GDM1 (cell line): ENCODE measurements around the gene CDH15.

Source experiments
- DNase-seq: peaks from one replicate; lab custom pipeline; 2025; lab: John Stamatoyannopoulos, UW

Gene CDH15, protein sequence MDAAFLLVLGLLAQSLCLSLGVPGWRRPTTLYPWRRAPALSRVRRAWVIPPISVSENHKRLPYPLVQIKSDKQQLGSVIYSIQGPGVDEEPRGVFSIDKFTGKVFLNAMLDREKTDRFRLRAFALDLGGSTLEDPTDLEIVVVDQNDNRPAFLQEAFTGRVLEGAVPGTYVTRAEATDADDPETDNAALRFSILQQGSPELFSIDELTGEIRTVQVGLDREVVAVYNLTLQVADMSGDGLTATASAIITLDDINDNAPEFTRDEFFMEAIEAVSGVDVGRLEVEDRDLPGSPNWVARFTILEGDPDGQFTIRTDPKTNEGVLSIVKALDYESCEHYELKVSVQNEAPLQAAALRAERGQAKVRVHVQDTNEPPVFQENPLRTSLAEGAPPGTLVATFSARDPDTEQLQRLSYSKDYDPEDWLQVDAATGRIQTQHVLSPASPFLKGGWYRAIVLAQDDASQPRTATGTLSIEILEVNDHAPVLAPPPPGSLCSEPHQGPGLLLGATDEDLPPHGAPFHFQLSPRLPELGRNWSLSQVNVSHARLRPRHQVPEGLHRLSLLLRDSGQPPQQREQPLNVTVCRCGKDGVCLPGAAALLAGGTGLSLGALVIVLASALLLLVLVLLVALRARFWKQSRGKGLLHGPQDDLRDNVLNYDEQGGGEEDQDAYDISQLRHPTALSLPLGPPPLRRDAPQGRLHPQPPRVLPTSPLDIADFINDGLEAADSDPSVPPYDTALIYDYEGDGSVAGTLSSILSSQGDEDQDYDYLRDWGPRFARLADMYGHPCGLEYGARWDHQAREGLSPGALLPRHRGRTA

DNA sequence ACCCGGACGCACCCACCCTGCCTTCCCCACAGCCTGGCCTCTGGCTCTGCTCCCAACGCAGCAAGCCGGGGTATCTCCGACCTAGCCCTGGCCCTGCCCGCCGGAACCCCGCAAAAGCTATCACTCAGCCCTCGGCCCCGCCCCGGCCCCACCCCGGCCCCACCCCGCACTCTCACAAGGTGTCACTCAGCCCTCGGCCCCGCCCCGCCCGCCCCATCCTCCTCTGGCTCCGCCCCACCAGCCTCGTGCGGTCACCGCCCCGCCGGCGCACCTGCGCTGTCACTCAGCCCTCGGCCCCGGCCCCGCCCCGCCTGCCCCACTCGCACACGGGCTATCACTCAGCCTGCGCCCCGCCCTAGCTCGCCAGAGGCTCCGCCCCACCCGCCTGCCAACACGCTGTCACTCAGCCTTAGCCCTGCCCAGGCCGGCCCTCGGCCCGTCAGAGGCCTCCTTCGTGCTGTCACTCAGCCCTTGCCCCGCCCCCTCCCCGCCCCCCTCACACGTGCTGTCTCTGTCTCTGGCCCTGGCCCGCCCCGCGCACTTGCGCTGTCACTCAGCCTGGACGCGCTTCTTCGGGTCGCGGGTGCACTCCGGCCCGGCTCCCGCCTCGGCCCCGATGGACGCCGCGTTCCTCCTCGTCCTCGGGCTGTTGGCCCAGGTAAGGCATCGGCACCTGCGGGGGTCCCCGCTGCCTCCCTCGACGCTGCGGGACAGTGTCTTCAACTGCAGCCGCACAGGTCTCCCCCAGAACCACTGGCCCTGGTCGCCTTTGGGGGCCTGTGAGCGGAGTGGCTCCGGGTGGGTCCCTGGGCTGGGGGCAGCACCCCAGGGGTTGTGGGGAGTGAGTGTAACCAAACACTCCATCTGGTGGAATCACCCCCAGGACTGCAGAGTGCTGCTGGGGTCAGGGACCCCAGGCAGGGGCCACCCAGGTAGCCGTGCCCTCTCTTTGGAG, at the start of gene CDH15:
Gene CDH15 (plus strand): TSS at position 533 of the 955 bp plus-strand sequence. CDS start 84 bp downstream, at position 617.
- peak; percentile 94 for DNase-seq

DNA sequence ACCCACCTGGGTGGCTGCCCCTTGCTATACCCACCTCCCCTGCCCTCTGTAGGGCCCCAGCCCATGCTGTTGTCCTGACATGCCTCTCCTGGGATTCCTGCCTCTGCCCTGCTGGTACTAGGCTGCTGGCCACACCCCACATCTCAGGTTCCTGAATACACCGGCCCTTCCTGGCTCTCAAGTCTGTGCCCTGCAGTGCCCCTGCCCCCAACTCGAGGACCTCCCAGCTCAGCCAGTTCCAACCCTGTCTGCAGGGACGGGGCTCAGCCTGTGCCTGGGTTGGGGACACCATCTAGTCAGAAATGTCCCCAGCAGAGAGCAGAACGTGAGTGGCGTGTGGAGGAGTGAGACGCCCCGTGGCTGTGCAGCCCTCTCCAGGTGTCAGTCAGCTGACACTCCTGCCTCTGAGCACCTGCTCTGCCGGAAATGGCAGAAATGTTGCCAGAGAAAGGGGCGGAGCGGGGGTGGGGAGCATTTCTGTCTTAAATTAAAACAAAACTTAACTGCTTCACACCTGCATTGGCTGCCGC, 49.2 kb upstream of the CDH15 start:
- no peak for DNase-seq

DNA sequence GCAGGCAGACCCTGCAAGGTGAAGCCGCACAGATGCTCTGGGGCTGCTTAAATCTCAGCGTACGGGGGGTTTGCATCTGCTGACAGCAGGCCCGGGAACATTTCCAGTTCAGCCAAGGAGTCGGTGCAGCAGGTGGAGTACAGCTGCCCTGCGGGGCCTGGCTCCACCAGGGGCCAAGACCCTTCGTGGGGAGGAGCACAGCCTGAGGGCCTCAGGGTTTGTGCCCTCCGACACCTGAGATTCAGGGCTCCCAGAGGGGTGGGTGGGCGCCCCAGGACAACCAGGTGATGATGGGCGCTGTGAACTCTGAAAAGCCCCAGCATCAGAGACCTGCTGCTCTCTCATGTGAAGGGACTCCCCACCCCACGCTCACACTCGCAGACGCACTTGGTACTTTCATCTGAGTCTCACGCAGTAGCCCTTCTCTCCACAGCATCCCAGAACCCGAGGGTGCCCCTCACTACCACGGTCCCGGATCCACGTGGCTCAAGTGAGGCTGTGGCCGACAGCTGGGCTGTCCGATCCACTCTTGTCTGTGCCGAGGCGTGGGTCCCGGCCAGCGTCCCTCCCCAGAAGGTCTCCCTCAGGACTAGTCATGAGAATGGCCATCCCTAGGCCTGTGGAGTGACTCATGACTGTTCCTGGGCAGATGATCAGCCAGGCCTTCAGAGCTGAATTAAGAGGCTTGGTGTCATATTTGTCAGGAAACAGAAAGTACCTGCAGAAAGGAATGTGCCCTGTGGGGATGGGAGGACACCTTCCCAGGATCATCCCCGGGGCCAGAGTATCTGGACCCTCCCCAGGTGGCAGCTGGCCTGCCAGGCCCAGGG, 48.3 kb upstream of the CDH15 start:
- no peak for DNase-seq

DNA sequence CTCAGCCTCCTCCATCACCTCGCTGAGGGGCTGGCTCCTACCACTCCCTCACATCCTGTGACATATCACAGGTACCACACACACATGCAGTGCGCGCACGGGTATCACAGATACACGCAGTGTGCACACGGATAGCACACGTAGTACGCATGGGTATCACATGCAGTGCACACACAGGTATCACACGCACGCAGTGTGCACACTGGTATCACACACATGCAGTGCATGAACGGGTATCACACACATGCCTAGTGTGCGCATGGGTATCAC, 47.8 kb upstream of the CDH15 start:
- DNase-seq: no peak

DNA sequence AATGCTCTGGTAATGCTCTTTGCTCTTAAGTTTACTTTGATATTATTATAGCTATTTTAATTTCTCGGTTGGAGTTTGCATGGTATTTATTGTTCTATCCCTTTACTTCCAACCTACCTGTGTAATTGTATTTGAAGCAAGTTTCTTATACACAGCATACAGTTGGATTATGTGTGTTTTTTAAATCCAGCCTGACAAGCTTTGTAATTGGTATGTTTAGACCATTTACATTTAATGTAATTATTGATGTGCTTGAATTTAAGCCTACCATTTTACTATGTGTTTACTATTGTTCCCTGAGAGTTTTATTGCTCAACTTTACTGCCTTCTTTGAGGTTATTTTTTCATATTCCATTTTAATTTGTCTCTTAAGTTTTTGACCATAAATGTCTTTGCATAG, 42.2 kb upstream of the CDH15 start:
- no peak for DNase-seq

DNA sequence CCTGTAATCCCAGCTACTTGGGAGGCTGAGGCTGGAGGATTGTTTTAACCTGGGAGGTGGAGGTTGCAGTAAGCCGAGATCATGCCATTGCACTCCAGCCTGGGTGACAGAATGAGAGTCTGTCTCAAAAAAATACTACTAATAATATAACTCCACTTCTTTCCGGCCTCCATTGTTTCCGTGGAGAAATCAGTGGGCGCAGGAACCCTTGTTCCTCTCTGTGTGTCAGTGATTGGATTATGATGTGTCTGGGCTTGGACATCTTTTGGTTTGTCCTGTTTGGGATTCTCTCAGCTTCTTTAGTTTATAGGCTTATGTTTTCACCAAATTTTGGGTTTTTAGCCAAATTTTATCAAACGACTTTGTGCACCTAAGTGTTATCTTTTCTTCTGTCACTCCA, 41.1 kb upstream of the CDH15 start:
- DNase-seq: no peak

DNA sequence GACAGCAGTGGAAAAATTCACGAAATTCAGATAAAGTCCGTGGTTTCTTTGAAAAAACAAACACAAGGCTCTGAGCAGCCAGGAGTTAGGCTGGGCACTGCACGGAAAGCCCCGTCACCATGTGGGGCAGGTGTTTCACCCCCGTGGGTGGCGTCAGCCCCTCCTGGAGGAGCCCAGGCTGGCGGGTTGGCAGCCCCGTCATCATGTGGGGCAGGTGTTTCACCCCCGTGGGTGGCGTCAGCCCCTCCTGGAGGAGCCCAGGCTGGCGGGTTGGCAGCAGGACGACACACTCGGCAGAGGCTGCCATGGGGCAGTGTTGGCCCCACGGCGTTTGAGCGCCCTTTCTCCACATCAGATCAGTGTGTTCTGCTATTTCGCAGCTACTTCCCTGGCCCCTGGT, 39.8 kb upstream of the CDH15 start:
- DNase-seq: no peak

DNA sequence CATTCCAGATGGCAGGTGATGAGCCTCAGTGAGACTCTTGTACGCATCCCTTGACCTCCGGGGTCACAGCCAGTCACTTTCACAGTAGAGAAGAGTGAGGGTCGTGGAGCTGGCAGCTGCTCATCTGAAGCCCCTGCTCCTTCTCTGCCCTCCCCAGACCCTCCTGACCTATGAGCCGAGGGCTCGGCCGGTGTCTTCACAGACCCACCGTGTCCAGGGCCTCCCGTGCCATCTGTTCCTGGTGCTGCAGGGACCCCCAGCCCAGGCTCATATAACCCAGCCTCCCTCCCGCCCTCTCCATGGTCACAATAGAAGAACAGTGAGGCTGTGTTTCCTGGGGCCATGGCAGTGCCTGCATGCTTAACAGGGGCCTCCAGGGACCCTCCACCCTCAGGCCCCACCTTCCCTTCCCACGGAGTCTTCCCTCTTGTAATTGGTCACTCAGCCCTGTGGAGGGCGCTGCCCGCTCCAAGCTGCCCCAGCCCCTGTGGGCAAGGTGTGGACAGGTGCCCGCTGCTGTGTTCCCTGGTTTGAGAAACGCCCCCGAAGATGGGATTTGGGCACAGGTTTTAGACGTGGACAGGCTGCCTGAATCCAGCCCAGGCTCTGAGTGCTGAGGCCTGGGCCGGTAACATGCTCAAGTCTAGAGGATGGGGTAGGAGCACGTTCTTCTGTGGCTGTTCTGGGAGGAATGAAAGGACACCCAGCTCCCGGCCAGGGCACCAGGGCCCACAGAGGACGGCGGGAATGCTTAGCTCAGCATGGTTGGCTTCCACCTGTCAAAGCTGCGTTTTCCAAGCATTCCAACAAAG, 39.1 kb upstream of the CDH15 start:
- no peak for DNase-seq

DNA sequence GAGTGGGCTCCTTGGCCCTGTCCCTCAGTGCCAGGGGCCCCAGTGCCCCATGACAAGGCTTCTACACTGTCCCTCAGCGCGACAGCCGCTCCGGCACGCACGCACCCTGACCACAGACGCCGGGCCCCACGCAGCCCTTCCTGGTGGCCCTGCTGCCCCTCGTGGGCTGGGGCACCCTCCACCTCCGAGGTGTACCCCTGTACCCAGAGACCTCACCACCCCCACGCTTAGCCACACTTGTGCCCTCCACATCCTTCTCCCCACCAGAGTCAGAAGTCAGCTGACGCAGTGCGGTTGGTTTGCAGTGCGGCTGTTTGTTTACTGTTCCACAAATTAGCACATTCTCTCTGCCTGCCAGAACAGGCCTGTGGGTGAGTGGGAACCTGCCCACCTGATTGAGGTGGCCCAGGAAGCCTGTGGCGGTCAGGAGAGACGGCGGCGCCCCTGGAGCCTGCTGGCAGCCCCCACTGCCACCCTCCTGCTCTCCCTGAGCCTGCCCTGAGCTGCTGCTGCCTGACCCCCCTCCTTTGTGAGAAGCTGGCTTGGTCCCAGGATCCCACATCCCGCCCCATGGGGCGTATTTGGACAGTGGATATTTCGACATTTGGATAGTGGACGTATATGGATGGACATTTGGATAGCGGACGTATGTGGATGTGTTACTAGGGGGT, 38.0 kb upstream of the CDH15 start:
- DNase-seq: no peak

DNA sequence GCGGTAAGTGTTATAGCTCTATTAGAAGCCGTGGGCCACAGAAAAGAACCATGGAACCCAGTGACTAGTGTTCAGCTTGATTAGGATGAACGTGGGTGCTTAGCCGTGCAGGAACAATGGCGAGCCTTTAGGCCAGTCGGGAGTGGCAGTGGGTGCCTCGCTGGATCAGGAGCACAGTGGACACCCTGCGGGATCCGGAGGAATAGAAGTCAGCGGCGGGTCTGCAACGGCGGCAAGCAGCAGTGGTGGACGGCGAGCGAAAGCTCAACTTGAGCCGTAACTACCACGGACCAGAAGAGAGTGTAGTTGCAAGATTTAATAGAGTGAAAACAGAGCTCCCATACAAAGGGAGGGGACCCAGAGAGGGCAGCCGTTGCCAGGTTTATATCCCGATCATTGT, 37.3 kb upstream of the CDH15 start:
- no peak for DNase-seq

DNA sequence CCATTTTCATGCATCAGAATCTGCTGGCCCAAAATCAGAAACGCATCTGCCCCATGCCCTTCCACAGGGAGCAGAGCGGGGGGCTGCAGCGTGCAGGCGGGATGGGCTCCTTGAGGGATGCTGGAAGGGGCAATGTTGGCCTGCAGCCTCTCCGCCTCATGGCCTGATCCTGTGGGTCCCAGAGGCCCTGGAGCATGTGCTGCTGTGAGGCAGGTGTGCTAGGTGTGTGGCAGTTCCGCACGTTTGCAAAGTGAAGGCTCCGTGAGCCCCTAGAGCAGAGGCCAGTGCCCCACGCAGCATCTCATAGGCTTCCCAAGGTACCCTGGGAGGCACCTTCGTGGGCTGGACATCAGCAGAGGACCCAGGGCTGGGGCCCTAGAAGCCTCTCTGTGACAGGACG, 36.4 kb upstream of the CDH15 start:
- no peak for DNase-seq

DNA sequence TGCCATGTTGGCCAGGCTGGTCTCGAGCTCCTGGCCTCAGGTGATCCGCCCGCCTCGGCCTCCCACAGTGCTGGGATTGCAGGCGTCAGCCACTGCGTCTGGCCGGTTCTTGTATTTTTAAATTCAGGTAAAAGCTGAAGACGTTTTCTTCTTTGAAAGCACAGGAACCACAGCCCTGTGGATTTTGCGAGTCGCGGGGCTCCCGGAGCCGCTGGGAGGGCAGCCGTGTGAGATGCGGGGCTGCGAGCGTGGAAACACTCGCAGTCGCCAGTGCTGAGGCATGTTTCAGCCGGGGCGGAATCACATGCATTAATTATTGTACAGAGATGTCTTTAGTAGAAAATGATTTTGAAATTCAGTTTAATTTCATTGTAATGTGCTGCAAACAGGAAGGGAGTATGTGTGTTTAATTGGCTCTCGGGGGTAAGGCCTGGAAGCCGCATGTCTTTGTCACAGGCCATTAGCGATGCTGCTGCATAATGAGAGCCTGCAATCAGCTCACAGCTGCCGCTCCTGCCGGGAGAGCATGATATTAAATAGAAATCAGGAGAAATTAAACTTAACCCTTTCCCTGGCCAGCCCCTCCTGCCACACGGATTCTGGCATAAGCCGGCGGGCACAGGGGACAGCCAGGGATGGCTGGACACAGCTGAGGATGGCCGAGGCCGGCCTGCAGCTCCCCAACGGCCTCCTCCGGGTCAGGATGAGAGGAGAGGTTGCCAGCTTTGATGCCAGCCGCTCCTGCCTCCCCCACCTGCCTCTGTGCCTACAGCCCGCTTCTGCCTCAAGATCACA, 35.4 kb upstream of the CDH15 start:
- no peak for DNase-seq

DNA sequence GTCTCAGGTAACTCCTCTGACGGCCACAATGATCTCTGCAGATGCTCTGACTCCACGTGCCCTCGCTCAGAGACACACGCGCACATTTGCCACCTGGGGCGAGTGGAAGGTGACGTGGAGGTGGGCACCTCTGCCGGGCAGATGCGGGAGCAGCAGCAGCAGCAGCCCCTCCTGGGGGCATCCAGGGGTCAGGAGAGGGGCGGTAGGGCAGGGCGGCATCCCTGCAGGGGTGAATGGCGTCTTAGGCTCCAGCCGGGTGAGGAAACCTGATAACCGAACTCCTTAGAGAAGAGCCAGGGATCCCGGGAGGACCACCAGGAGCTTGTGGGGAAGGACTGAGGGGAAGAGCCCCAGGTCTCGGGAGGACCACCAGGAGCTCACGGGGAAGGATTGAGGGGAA, 34.6 kb upstream of the CDH15 start:
- no peak for DNase-seq

DNA sequence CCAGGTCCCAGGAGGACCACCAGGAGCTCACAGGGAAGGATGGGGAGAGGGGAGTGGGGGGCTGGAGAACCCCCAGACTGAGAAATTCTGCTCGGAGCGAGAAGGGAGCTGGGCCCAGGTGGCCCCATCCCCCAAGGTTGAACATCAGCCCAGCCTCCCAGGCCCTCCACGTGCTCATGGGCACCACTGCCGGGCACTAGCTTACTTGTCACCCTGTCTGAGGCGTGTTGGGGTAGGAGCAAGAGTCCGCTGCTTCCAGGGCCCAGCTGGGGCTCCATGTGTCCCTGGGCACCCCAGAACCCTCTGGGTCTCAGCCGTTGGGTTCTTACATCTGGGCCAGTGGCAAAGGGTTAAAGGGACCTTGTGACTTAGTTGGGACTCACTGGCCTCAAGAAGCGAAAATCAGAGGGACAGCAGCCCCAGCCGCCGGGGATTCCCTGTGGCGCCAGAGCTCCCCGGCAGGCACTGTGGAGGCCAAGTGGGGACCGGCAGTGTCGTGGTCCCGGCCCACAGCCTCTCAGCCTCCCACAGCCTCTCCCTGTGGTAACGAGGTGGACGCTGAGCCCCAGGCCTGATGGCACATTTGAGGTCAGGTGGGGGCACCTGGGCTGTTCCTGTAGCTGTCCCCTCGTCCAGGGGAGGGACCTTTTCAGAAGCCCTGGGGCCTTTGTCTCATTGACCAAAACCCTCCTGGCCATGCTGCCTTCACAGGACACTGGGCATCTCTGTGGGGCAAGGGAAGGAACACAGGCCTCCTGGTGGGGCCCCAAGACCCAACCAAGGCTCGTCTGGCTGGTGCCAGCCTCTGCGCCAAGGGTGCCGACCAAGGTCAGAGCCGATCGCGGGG, 33.7 kb upstream of the CDH15 start:
- DNase-seq: no peak

DNA sequence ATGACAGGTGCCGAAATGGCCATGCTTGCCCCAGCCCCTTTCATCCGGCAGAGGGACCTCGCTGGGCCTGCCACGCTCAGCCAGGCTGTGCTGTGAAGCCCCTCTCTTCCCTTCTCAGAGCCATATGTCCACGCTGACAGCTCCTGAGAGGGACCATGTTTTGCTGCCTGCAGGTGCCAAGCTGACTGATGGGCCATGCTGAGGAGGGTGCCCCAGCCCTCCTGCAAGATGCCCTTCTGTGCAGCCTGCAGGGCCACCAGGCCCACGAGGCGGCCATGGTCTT, 33.1 kb upstream of the CDH15 start:
- no peak for DNase-seq

DNA sequence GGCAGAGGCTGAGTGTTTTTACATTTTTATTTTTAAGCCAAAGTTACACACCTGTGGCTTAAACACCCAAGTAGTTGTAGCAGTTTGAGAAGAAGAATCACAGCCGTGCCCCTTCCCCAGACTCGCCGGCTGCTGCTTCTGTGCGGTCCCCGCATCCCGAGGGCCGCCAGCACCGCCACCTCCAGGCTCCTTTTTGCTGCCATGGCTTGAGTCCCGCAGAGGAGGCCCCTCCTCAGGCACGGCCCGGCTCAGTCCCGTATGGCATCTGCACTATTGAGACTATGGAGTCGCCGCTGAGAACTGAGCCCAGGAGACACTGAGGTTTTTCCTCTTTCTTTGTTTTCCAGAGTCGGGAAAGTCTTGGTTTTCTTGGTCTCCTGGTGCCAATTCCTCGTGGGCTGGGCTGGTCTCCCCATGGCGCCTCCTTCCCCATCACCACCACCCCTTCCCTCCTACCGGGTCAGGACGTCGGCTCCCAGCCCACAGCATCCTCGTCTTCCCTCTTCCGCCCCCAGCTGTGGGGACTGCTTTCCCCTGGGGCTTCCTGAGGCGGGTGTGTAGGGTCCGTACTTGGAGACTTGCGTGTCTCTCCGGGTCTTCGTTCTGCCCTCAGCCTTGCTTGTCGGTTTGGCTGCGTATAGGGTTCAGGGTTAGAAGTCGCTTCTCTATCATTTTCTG, 32.6 kb upstream of the CDH15 start:
- no peak for DNase-seq

DNA sequence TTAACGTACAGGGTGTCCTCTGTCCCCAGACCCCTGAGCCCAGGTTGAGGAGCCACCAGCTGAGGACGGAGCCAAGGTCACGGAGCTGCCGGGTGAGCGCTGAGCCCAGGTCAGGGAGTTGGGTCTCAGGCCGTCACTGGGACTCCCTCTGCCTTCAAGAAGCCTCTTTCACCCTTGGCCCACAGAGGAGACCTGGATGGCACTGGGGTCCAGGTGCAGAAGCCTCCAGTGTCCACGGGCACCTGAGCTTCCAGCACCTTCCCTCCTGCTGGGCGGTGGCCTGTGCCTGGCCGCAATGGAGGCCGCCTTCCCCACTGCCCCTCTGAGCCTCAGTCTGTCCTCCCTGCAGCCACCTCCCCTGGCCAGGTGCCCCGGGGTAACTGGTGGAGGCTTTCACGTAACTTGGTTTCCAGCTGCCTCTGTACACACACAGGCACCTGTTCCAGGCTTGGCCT, 31.6 kb upstream of the CDH15 start:
- DNase-seq: no peak

DNA sequence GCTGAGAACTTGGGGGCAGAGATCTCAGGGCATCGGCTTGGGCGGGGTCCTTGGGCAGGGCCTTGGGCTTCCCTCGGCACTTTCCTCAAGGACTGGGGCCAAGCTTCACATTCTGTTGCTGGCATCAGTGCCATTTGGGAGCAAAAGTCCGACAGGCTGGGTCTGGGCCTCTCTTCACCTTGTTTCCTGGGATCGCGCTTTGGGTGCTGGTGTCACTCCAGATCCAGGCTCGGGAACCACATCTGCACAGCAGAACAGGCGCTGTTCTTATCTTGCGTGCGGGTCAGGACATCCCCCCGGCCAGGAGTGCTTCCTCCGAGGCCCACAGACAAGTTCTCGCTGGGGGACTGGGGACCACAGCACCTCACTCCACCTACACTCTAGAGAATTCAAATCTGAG, 31.1 kb upstream of the CDH15 start:
- no peak for DNase-seq
